ENCODE data around the gene CTSG.

GRCh38 chr14:24534286-24534685, 41.8 kb downstream of the CTSG start:
- TF ChIP-seq CTCF (IDR thresholded peaks at IDR 0.05) (no peak), POLR2A (IDR thresholded peaks at IDR 0.05) (no peak)
